Endometrial microvascular endothelial cells (primary cell): ENCODE data around the gene ACSBG1. TPM values are rescaled to one million over a fixed set of nuclear protein-coding genes. Genes with fewer than 3 reads are reported as not detected.
"Not testable (repeated sequence)": the region's sequence is repeated elsewhere in the genome, so short reads cannot be mapped to it uniquely, and the experiment has no call there.

Experiments used
- in situ Hi-C: cut with HindIII; loops from 2 replicates; pipeline ENCODE4 v1.10.0; 2017; ENCODE audit warnings: low sequenced_read_pairs, low pct_unique_long_range_greater_than_20kb; ENCODE audit errors: inconsistent ontology term
- total RNA-seq: library from RNA; depleted of rRNA; stranded (reverse); fragments of >200 nt; gene quantifications from one replicate; pipeline ENCODE4 v1.2.3, GENCODE V29; 2015; ENCODE audit errors: inconsistent ontology term

ACSBG1 gene
- total RNA-seq, 1 donor from 2014 or later = not detected

GRCh38 chr15:78259232-78259631, 24.9 kb upstream of the ACSBG1 start:
- in situ Hi-C loops = loop anchor here (25.0 kb wide), 1 partner anchor 122 kb away; the partner anchor contains the start of genes CIB2 and IDH3A

- in situ Hi-C loops = loop anchor here (25.0 kb wide), 1 partner anchor 120 kb away; the partner anchor contains the start of genes CIB2 and IDH3A
These were observed 23.3 kb upstream of the ACSBG1 start for GRCh38 chr15:78257681-78258080.

GRCh38 chr15:78256044-78256437, 21.7 kb upstream of the ACSBG1 start:
- in situ Hi-C loops = loop anchor here (25.0 kb wide), 1 partner anchor 119 kb away; the partner anchor contains the start of genes CIB2 and IDH3A

- in situ Hi-C loops = loop anchor here (25.0 kb wide), 1 partner anchor 118 kb away; the partner anchor contains the start of genes CIB2 and IDH3A
These were observed 21.2 kb upstream of the ACSBG1 start for GRCh38 chr15:78255421-78256043.

GRCh38 chr15:78251136-78251535, 16.8 kb upstream of the ACSBG1 start:
- in situ Hi-C loops = loop anchor here (25.0 kb wide), 1 partner anchor 114 kb away; the partner anchor contains the start of genes CIB2 and IDH3A

GRCh38 chr15:78249131-78249530, 14.8 kb upstream of the ACSBG1 start:
- in situ Hi-C loops = no loop called here

DNA sequence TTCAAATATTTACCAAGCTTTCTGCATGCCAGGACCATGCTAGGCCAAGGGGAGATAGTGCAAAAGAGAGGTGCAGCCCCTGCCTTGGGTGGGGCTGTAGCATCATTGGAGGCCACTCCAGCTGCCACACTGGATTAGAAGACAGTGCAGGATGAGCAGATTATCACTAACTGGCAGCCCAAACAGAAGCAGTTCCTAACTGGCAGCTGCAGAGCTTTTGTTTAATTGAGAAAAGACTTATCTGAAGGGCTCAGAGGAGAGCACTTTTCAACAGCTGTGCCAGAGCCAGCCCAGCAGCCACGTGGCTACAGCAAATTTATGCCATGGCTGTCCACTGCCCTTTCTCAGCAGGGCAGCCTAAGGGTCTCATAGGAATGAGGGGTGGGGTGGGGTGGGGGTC, 13.5 kb upstream of the ACSBG1 start:
- in situ Hi-C loops = no loop called here

DNA sequence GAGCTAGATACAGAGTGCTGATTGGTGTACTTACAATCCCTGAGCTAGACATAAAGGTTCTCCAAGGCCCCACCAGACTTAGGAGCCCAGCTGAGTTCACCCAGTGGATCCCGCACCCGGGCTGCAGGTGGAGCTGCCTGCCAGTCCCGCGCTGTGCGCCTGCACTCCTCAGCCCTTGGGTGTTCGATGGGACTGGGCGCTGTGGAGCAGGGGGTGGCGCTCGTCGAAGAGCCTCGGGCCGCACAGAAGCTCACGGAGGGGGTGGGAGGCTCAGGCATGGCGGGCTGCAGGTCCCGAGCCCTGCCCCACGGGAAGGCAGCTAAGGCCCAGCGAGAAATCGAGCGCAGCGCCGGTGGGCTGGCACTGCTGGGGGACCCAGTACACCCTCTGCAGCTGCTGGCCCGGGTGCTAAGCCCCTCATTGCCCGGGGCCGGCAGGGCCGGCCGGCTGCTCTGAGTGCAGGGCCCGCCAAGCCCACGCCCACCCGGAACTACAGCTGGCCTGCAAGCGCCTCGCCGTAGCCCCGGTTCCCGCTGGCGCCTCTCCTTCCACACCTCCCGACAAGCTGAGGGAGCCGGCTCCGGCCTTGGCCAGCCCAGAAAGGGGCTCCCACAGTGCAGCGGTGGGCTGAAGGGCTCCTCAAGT, 11.7 kb upstream of the ACSBG1 start:
- in situ Hi-C loops = not testable (repeated sequence)

- in situ Hi-C loops = not testable (repeated sequence)
These were observed 11.0 kb upstream of the ACSBG1 start for GRCh38 chr15:78245392-78245791.

- in situ Hi-C loops = no loop called here
These were observed 10.5 kb upstream of the ACSBG1 start for GRCh38 chr15:78244893-78245292.

DNA sequence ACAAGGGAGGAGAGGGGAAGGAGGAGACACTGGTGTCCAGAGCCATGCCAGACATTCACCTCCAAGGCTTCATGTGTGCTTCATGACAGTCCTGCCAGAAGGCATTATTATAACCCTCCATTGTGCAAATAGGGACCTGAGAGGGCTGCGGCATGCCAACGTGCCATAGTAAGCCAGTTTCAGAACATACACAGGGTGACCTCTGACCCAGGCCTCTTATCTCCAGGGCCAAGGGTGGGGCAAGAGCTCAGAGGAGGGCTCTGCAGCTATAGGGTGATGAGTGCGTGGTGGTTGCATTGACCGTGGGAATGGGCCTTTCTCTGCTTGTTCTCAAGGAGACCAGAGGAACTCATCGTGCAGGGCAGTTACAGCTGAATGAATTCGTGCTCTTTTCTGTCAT, 9.7 kb upstream of the ACSBG1 start:
- in situ Hi-C loops = no loop called here

- in situ Hi-C loops = no loop called here
These were observed 9.2 kb upstream of the ACSBG1 start for GRCh38 chr15:78243491-78243941.

GRCh38 chr15:78243058-78243457, 8.7 kb upstream of the ACSBG1 start:
- in situ Hi-C loops = no loop called here

DNA sequence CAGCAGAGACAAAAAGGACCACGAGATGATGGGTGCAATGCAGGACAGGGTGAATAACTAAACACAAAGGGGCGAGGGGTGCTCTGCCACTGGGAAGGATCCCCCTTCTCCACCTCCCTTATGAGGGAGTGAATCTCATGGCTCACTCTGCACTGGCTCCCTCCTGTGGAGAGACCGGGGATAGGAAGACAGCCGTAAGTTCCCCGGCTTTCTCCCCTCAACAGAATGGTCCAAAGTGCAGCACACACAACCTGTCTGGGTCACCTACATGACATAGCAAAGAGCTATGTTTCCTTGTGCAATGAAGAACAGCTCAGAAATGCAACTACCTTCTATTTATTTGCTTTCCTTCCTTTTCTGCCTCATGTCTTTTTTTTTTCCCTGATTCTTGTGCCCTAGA, 7.8 kb upstream of the ACSBG1 start:
- in situ Hi-C loops = no loop called here

DNA sequence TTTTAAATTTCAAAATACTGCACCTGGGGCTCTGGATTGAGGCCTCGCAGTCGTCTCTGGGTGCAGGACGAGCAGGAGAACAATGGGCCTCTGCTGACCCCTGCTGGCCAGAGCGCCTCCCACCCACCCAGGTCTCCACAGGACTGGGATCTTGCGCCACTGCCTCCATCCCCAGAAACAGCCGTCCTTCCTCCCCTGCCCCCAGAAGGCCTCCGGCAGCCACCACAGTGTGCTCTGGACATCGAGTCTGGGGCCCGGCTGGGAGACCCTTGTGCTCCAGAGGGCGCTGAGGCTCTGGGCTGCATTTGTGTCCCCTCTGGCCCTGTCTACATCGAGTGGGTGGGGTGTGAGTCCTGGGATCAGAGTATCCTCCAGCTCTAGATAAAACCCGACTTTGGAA, 6.7 kb upstream of the ACSBG1 start:
- in situ Hi-C loops = no loop called here

DNA sequence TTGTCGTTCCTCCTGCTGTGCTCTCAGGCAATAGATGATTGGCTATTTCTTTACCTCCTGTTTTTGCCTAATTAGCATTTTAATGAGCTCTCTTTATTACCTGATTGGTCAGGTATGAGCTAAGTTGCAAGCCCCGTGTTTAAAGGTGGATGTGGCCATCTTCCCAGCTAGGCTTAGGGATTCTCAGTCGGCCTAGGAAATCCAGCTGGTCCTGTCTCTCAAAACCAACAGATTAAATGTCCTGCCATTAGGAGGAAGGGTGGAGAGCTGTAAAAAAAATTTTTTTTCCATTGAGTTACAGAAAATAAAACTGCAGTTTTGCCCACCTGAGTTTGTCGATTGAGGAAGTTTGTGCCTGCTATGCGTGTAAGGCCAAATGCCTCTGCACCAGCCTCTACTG, 5.4 kb upstream of the ACSBG1 start:
- in situ Hi-C loops = no loop called here

DNA sequence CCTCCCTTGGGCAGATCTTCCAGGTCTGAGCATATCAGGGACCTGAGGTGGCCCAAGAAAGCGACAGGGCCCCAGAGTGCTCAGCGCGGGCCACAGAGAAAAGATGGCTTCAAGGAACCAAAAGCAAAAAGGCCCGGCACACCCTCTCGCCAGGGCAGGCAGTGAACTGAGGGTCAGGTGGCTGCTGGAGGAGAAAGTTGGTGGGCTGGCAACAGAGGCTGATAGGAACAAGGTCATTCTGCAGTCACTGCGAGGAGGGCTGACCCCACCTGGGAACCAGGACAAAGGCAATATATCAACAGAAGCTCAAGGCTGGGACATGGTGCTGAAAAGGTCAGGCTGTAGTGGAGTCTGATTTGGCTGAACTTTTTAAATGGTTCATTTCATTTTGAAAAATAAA, 2.8 kb upstream of the ACSBG1 start:
- in situ Hi-C loops = no loop called here

GRCh38 chr15:78236491-78236890, 2.1 kb upstream of the ACSBG1 start:
- in situ Hi-C loops = no loop called here

DNA sequence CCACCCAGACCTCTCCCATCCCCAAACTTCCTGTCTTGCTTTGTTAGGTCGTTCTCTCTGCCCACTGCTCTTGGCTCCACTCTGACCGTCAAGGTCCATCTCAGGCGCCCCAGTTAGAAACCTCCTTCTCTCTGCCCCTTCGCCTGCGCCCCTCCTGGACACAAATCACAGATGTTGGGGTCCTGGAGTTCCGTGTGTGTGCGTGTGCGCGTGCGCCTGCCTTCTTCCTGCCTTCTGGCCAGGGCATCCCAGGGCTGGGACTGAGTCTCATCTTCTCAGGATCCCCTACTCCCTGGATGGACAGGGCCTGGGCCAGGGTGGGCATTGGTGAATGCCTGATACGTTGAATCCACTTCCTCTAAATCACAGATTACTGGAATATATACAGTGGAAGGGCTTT, 869 bp downstream of the ACSBG1 start:
- in situ Hi-C loops = no loop called here

DNA sequence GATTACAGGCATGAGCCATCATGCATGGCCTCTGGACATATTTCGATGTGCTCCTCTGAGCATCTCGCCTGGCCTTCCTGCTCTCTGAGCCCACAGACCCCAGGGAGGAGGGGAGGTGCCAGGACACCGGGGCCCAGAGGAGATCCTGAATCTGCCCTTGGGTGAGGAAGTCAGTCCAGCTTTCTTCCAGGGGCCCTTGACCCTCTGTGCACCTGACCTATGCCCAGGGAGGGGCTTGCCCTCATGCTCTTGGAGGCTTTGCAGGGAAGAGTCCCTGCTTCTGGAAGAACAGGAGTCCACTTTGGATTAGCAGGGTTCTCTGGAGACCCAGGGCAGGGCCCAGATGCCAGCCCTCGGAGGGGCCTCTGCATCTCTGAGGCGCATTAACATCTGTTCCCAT, 1.4 kb downstream of the ACSBG1 start:
- in situ Hi-C loops = no loop called here
